IPS-20b (cell line): ENCODE data around the gene RASGEF1B.

Source experiments
- H3K27ac ChIP-seq: one replicate; pipeline ENCODE4 v1.5.1; 2013; ENCODE audit warnings: low read length
- H3K27me3 ChIP-seq: 2 replicates; pipeline ENCODE4 v1.6.1; 2013; ENCODE audit warnings: mild to moderate bottlenecking, low read length, inconsistent platforms; ENCODE audit not compliant: insufficient read depth
- H3K36me3 ChIP-seq: 2 replicates; pipeline ENCODE4 v1.6.1; 2013; ENCODE audit warnings: low read depth, mild to moderate bottlenecking, inconsistent platforms, low read length, moderate library complexity; ENCODE audit not compliant: insufficient read depth
- H3K4me1 ChIP-seq: 2 replicates; pipeline ENCODE4 v1.6.1; 2013; ENCODE audit warnings: mild to moderate bottlenecking, control low read depth, inconsistent platforms, low read length, moderate library complexity; ENCODE audit not compliant: insufficient read depth
- H3K4me3 ChIP-seq: 2 replicates; pipeline ENCODE4 v1.5.1; 2013; ENCODE audit warnings: mild to moderate bottlenecking, low read length, inconsistent platforms
- H3K9ac ChIP-seq: 2 replicates; pipeline ENCODE4 v1.6.1; 2013; ENCODE audit warnings: low read depth, mild to moderate bottlenecking, inconsistent platforms, low read length, moderate library complexity
- H3K9me3 ChIP-seq: 2 replicates; pipeline ENCODE4 v1.6.1; 2013; ENCODE audit warnings: mild to moderate bottlenecking, low read depth, low read length, inconsistent platforms; ENCODE audit not compliant: insufficient read depth

Gene RASGEF1B

DNA sequence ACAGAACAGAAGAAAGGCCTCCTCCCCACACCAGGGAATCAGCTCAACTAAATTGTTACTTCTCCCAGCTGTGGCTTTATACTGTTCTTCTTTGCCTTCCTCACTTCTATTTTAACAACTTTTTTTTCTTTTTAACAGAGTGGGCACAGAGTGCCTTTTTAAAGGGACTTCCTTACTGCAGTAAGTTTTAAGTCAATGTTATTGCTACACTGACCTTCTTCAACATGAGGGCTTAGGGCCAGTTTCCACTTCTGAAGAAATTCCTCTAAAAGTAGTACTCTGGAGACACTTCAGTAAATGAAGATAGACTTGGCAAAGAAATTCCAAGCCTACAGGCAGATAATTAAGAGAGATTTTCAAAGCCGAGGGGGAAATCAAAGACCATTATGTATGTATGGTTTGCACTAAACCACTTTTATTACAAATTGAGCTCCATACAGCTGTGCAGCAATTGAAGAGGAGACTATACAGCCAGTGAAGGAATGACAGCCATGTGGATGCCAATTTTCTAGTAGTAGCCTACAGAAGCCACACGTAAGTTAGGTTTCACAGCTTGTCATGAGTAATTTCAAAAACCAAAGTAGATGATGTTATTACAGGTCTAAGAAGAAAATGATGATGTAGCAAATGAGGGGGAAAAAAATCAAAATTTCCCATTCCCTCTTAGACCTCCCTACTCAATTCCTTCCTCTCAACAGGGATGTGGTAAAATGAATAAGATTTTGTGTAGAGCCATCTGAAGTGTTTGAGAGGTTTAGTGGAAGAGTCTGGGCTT, 36.9 kb upstream of the RASGEF1B start:
- Histone ChIP-seq H3K9ac (no peak overlapping the region), H3K4me1 (peaks cover 20% of the 10 kb centered on the region; the same call in 1 of the 2 replicates)

DNA sequence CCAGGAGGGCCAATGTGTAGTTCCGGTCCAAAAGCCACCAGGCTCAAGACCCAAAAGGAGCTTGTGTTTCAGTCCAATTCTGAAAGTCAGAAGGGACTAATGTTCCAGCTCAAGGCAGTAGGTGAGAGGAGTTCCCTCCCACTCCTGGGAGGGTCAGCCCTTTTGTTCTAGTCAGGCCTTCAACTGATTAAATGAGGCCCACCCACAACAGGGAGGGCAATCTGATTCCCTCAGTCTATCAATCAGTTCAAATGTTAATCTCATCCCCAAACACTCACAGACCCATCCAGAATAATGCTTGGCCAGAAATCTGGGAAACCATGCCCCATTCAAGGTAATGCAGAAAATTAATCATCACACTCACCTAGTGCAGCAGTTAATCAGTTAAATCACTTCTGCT, 35.8 kb upstream of the RASGEF1B start:
- Histone ChIP-seq H3K4me3 (no peak overlapping the region), H3K9ac (no peak overlapping the region), H3K27ac (no peak overlapping the region), H3K27me3 (no peaks in the 10 kb centered on the region), H3K36me3 (no peaks in the 10 kb centered on the region), H3K9me3 (no peaks in the 10 kb centered on the region), H3K4me1 (peaks cover 12% of the 10 kb centered on the region; the same call in 1 of the 2 replicates)

More for the DNA sequence above, 36.9 kb upstream of the RASGEF1B start:
- no peaks in the 10 kb centered on the region for H3K9me3 ChIP-seq
- H3K27ac ChIP-seq = no peak overlapping the region
- no peaks in the 10 kb centered on the region for H3K27me3 ChIP-seq
- H3K36me3 ChIP-seq = no peaks in the 10 kb centered on the region
- no peak overlapping the region for H3K4me3 ChIP-seq

DNA sequence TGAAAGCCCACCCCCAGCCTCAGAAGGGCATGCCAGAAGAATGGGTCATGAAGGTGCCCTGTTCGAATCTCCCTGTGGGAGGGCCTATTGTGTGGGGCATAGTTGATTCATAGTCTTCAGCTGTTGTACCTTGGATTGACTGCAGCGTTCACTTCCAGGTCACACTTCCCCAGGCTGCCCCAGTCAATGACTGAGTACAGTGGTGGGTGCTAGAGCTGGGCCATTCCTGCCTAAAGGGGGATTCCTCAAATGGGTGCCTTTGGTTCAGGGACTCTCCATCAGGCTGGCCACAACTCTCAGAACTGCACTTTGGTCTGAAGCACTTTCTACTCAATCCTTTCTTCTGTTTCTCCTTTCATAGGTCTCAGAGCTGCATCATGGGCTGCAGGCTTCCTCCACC, 35.0 kb upstream of the RASGEF1B start:
- H3K4me1 ChIP-seq = peaks cover 4% of the 10 kb centered on the region; the same call in 1 of the 2 replicates
- H3K4me3 ChIP-seq = no peak overlapping the region
- no peak overlapping the region for H3K9ac ChIP-seq
- H3K36me3 ChIP-seq = no peaks in the 10 kb centered on the region
- no peaks in the 10 kb centered on the region for H3K27me3 ChIP-seq
- no peak overlapping the region for H3K27ac ChIP-seq
- H3K9me3 ChIP-seq = no peaks in the 10 kb centered on the region

DNA sequence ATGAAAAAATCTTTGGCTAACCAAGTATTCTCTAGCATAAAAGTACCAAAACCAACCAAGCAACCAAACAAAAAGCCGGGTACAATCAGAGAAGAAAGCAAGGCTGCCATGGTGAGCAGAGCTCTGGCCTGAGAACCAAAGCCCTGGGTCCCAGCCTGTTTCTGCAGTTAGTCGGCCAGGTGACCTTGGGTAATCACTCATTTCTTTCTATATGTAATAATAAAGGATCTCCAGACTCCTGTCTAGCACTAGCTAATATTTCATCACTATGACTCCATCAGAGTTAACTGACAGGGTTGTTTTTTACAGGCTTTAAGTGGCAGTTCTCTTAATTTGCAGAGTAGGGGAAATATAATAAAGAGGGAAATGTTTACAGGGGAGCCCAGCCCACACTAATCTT, 34.0 kb upstream of the RASGEF1B start:
- Histone ChIP-seq H3K27ac (no peak overlapping the region), H3K27me3 (no peaks in the 10 kb centered on the region), H3K4me3 (no peak overlapping the region), H3K9ac (no peak overlapping the region), H3K9me3 (no peaks in the 10 kb centered on the region), H3K4me1 (no peaks in the 10 kb centered on the region), H3K36me3 (no peaks in the 10 kb centered on the region)

DNA sequence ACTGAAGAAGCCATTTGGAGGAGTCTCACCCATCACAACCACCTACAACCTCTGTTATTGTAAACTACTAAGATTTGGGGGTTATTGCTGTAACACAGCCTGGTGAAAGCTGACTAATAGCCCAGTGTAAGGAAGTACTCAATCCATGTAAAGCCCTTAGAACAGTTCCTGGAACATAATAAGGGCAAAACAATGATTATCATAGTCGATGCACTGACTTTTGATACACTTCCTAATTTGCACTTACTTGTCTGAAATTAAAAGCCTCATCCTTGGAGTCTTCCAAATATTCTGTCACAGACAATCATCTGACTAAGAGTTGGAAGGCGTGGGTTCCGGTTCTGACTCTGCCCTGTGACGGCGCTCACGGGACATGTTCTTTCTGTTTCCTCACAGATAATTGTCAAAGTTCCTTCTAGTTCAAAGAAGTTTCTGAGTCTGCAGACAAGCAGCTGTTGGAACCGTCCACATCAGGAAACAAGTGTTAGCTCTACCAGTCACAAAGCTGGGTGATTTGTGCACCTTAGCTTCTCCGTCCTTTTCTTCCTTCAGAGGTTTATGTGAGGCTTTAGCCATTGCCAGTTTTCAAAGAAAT, 33.4 kb upstream of the RASGEF1B start:
- Histone ChIP-seq H3K27ac (no peak overlapping the region), H3K27me3 (no peaks in the 10 kb centered on the region), H3K9ac (no peak overlapping the region), H3K4me3 (no peak overlapping the region), H3K4me1 (no peaks in the 10 kb centered on the region), H3K9me3 (no peaks in the 10 kb centered on the region), H3K36me3 (no peaks in the 10 kb centered on the region)

DNA sequence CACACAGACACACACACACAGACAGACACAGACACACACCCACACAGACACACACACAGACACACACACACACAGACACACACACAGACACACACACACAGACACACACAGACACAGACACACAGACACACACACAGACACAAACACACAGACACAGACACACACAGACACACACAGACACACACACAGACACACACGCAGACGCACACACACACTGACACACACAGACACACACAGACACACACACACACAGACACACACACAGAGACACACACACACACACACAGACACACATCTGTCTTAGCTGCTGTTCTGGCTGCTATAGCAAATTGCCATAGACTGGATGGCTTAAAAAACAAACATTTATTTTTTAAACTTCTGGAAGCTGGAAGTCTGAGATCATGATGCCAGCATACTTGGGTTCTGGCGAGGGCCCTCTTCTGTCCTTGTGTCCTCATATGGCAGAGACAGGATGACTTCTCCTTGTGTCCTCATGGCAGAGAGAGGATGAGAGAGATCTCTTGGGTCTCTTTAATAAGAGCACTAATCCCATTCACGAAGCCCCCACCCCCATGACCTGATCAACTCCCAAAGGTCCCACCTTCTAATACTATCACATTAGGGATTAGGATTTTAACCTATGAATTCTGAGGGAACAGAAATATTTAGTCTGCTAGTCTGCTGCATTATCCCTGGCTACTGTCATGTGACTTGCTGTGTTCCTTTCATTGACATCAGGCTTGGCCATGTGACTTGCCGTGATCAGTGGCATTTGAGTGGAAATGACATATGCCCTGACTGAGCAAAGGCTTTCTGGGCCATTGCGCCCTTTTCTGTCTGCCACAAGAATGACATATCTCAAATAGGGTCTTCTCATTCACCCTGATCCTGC, 32.7 kb upstream of the RASGEF1B start:
- Histone ChIP-seq H3K9ac (no peak overlapping the region), H3K27me3 (no peaks in the 10 kb centered on the region), H3K9me3 (no peaks in the 10 kb centered on the region), H3K36me3 (no peaks in the 10 kb centered on the region), H3K4me3 (no peak overlapping the region), H3K4me1 (no peaks in the 10 kb centered on the region; the same call in 1 of the 2 replicates), H3K27ac (no peak overlapping the region)

DNA sequence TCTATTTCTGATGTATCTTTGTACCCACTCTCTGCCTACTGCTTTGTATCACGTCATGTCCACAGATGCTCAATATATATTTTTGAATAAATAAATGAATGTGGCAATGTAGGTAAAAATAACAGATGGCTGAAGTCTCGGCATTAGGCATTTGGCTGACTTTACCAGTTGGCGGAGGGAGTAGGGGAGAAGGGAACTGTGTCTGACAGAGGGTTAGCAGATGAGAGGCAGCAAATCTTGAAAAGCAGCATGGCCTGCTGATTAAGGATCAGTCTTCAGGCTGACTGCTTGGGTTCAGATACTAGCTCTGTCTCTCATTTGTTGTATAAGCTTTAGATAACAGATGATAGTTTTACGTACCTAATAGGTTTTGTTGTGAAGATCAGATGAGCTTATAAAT, 31.9 kb upstream of the RASGEF1B start:
- Histone ChIP-seq H3K9me3 (no peaks in the 10 kb centered on the region), H3K4me3 (no peak overlapping the region), H3K27ac (no peak overlapping the region), H3K27me3 (no peaks in the 10 kb centered on the region), H3K9ac (no peak overlapping the region), H3K4me1 (no peaks in the 10 kb centered on the region; the same call in 1 of the 2 replicates), H3K36me3 (no peaks in the 10 kb centered on the region)

DNA sequence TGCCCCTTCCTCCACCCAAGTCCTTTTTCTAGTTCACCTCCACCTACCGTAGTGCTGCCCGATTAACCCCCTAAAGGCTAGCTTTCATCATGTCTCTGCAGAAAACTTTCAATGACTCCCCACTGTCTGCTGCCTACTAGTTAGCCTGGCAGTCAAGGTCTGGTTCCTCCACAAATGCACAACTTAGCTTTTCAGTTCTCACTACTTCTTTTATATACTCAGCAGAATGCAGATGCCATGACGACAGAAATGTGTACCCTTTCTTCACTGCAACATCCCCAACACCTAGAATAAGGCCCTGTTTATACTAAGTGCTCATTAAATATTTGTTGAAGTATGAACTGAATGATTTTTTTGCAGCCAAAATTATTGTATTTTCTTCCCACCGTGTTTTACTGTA, 30.9 kb upstream of the RASGEF1B start:
- no peak overlapping the region for H3K27ac ChIP-seq
- no peaks in the 10 kb centered on the region for H3K27me3 ChIP-seq

DNA sequence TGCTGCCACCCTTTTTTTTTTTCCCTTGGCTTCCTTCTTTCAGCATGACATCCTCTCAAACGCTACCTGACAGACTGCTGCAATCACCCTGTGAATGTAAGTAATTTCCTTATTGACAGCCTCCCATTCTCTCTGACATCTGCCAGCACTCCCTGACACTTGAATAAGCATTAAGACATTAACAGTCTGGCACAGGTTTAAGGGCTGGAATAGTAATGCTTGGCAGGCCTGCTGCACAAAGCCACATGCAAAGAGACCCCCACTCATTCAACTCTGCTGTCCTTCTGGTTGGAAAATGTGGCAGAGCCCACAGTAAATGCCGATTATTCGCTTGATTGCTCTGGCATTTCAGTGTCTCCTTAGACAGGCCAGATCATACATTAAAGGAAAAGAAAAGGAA, 28.1 kb upstream of the RASGEF1B start:
- Histone ChIP-seq H3K9me3 (no peaks in the 10 kb centered on the region), H3K36me3 (no peaks in the 10 kb centered on the region), H3K27me3 (no peaks in the 10 kb centered on the region), H3K4me1 (no peaks in the 10 kb centered on the region; the same call in 1 of the 2 replicates), H3K27ac (no peak overlapping the region), H3K9ac (no peak overlapping the region), H3K4me3 (no peak overlapping the region)

More for the DNA sequence above, 30.9 kb upstream of the RASGEF1B start:
- no peak overlapping the region for H3K4me3 ChIP-seq
- H3K36me3 ChIP-seq = no peaks in the 10 kb centered on the region
- H3K9me3 ChIP-seq = no peaks in the 10 kb centered on the region
- no peaks in the 10 kb centered on the region; the same call in 1 of the 2 replicates for H3K4me1 ChIP-seq
- no peak overlapping the region for H3K9ac ChIP-seq

DNA sequence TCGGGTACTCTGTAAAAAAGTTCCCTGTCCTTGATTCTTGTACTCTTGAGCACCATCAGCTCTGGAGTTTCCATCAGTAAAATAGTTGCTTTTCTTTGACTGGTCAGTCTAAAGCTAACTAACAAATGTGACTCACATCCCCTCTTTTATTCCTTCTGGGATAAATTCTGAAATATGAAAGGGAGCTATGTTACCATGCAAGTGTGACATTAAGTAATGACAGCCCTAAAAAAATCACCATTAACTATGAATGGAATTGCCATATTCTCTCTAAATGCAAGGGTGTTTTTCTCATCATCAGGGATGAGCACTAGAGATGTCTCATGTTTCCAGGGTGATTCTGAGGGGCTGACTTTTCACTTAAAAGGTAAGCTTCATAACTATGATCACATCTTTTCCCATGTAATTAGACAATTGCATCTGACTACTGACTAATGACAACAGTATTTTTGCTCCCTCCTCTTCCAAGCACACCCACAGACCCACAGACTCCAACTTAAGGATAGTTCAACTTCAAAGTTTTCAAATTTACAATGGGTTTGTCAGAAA, 26.9 kb upstream of the RASGEF1B start:
- H3K4me1 ChIP-seq = no peaks in the 10 kb centered on the region; the same call in 1 of the 2 replicates
- H3K27ac ChIP-seq = no peak overlapping the region
- H3K9ac ChIP-seq = no peak overlapping the region
- H3K27me3 ChIP-seq = no peaks in the 10 kb centered on the region
- H3K9me3 ChIP-seq = no peaks in the 10 kb centered on the region
- H3K36me3 ChIP-seq = no peaks in the 10 kb centered on the region
- no peak overlapping the region for H3K4me3 ChIP-seq

DNA sequence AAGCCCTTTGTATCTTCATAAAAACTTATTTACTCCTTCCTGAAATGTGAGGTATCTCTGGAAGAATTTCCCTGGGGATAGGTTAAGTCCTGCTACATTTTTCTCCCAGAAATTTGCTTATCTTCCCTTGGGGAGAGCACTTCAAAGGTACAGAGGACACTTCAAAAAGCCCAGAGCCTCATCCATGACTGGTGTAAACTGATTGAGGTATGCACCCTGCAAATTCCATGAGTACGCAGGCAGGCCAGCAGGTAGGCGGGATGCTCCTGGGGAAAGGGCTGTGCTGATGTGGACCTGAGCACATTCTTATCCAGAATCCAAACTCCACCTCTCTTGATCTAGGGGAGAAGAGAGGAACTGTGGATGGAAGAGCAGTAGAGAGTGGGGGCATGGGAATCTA, 26.3 kb upstream of the RASGEF1B start:
- Histone ChIP-seq H3K4me3 (no peak overlapping the region), H3K9me3 (no peaks in the 10 kb centered on the region), H3K9ac (no peak overlapping the region), H3K36me3 (no peaks in the 10 kb centered on the region), H3K4me1 (no peaks in the 10 kb centered on the region; the same call in 1 of the 2 replicates), H3K27ac (no peak overlapping the region), H3K27me3 (no peaks in the 10 kb centered on the region)
